CD4-positive, alpha-beta memory T cell (primary cell): Measurements from ENCODE around the gene MOAP1. TPM values are rescaled to one million over a fixed set of nuclear protein-coding genes. Genes with fewer than 3 reads are reported as not detected.
"Not testable (repeated sequence)": the region's sequence is repeated elsewhere in the genome, so short reads cannot be mapped to it uniquely, and the experiment has no call there.

Source experiments
- CTCF ChIA-PET: fragments of 350-600 bp; sonication (Branson Sonifier 250); formaldehyde crosslinking; loops from one replicate; lab custom pipeline; 2021; ENCODE audit warnings: inconsistent platforms; ENCODE audit not compliant: partially characterized antibody; lab: Charles Lee
- POLR2A ChIA-PET: fragments of 350-600 bp; sonication (Branson Sonifier 250); formaldehyde crosslinking; loops from one replicate; lab custom pipeline; 2021; ENCODE audit not compliant: partially characterized antibody; lab: Charles Lee
- DNase-seq, 5 donors: peaks; one replicate each; pipeline versions ENCODE4 v3.0.0 to v3.0.0-alpha.2; 2020 to 2022; ENCODE audit warnings: mixed read lengths in 1 of 5
- H3K27ac ChIP-seq: one replicate; pipeline ENCODE4 v1.7.0; 2013; ENCODE audit warnings: low read depth, low read length
- H3K27me3 ChIP-seq: 2 replicates; pipeline ENCODE4 v1.7.0; 2013; ENCODE audit warnings: mild to moderate bottlenecking, low read length, moderate library complexity; ENCODE audit not compliant: insufficient read depth
- H3K36me3 ChIP-seq: 2 replicates; pipeline ENCODE4 v1.7.0; 2013; ENCODE audit warnings: mild to moderate bottlenecking, low read length, moderate library complexity; ENCODE audit not compliant: insufficient read depth
- H3K4me1 ChIP-seq: 2 replicates; pipeline ENCODE4 v1.7.0; 2013; ENCODE audit warnings: mild to moderate bottlenecking, low read length, moderate library complexity; ENCODE audit not compliant: insufficient read depth
- H3K4me3 ChIP-seq, 2 donors: one replicate each; pipeline ENCODE4 v1.7.0; 2013; ENCODE audit warnings: low read length in 2 of 2, mild to moderate bottlenecking in 1 of 2
- H3K9me3 ChIP-seq, 2 donors: one replicate each; pipeline ENCODE4 v1.7.0; 2013; ENCODE audit warnings: low read length in 2 of 2, control low read depth in 1 of 2; ENCODE audit not compliant: control insufficient read depth in 1 of 2
- H3K27ac Mint-ChIP-seq, 7 donors: one replicate each; pipeline ENCODE4 v1.8.0; 2020 to 2021; ENCODE audit warnings: mixed read lengths in 7 of 7, mild to moderate bottlenecking in 6 of 7, inconsistent platforms in 3 of 7, moderate library complexity in 3 of 7
- H3K27me3 Mint-ChIP-seq, 2 donors: one replicate each; pipeline ENCODE4 v1.8.0; 2020 to 2021; ENCODE audit warnings: mixed read lengths in 2 of 2
- H3K36me3 Mint-ChIP-seq, 2 donors: one replicate each; pipeline ENCODE4 v1.8.0; 2020 to 2021; ENCODE audit warnings: mixed read lengths in 2 of 2, inconsistent platforms in 1 of 2, mild to moderate bottlenecking in 1 of 2
- H3K4me1 Mint-ChIP-seq, 4 donors: one replicate each; pipeline ENCODE4 v1.8.0; 2020 to 2021; ENCODE audit warnings: mixed read lengths in 4 of 4, mild to moderate bottlenecking in 1 of 4
- H3K4me3 Mint-ChIP-seq, 8 donors: one replicate each; pipeline ENCODE4 v1.8.0; 2020 to 2021; ENCODE audit warnings: mixed read lengths in 8 of 8, mild to moderate bottlenecking in 7 of 8, moderate library complexity in 6 of 8, inconsistent platforms in 3 of 8
- H3K9me3 Mint-ChIP-seq, 8 donors: one replicate each; pipeline ENCODE4 v1.8.0; 2020 to 2021; ENCODE audit warnings: mixed read lengths in 8 of 8, mild to moderate bottlenecking in 5 of 8, inconsistent platforms in 3 of 8, moderate library complexity in 1 of 8
- intact Hi-C: fragments of 100-400 bp; cut with micrococcal nuclease; formaldehyde crosslinking; loops from one replicate; pipeline ENCODE4 v1.15.1; 2023
- polyA plus RNA-seq, 2 donors: library from polyadenylated mRNA; unstranded; fragments of 300-500 nt; fragmentation: Illumina TruSeq; gene quantifications; one replicate each; pipeline ENCODE4 v1.2.3, GENCODE V29; 2021
- total RNA-seq, 2 experiments: library from RNA; stranded (reverse); gene quantifications; one replicate each; pipeline ENCODE4 v1.2.3, GENCODE V29; 2021

The MOAP1 gene
- 10 to 100 TPM; 39.0 to 39.9 TPM for total RNA-seq
- polyA plus RNA-seq = 100 to 1,000 TPM in 1 of 2 donors, 10 to 100 TPM in 1; 59.4 to 108 TPM

GRCh38 chr14:93184391-93185348 lies at the start of gene MOAP1, which contains the start of gene LYSET:
TSS of gene MOAP1 (minus strand) at chr14:93184897. CDS start at chr14:93184242, 655 bp downstream.
TSS of gene LYSET (plus strand) at chr14:93185317. CDS start at chr14:93185406, 89 bp downstream.
- H3K4me1 Mint-ChIP-seq = peaks cover 29 to 41% (median 37%) of the 10 kb centered on the region in 4 donors

GRCh38 chr14:93233078-93233477 lies 48.4 kb upstream of the MOAP1 start:
- POLR2A ChIA-PET = interaction anchor here (0.6 kb wide), 1 partner anchor 38 kb away, joined by 3 read pairs; no protein-coding TSS in a partner anchor

More at GRCh38 chr14:93184391-93185348, at the start of gene MOAP1, which contains the start of gene LYSET:
- intact Hi-C loops = loop anchor here (1.0 to 10.0 kb wide), 4 partner anchors 23 to 390 kb away; partner anchors contain the start of genes GOLGA5, GON7, ITPK1 and UBR7
- DNase-seq = peak; percentile 91 to 94 (median 93)
- Mint-ChIP-seq H3K27ac (peak within 1 kb of the TSS; percentile 92 to 98 (median 97)), H3K27me3 (no peaks in the 10 kb centered on the region), H3K36me3 (peaks cover 11 to 26% of the 10 kb centered on the region in 2 donors), H3K9me3 (no peaks in the 10 kb centered on the region), H3K4me3 (peak within 1 kb of the TSS; percentile 89 to 97 (median 94))
- POLR2A ChIA-PET = interaction anchor here (0.7 to 2.6 kb wide), 19 partner anchors 10 to 1144 kb away, joined by 3 to 85 read pairs (median 3); partner anchors contain the start of genes GOLGA5, GON7, ITPK1 and UBR7
- H3K27me3 ChIP-seq = no peaks in the 10 kb centered on the region
- peaks cover 37% of the 10 kb centered on the region for H3K4me1 ChIP-seq
- CTCF ChIA-PET = interaction anchor here (0.7 to 5.6 kb wide), 12 partner anchors 9 to 74 kb away, joined by 3 to 41 read pairs (median 4); partner anchors contain the start of genes GON7 and UBR7
- H3K36me3 ChIP-seq = peaks cover 7% of the 10 kb centered on the region
- H3K4me3 ChIP-seq = peak within 1 kb of the TSS; percentile 82 to 93
- H3K9me3 ChIP-seq = no peaks in the 10 kb centered on the region
- H3K27ac ChIP-seq = peak within 1 kb of the TSS; percentile 98

GRCh38 chr14:93232159-93232558 lies 47.5 kb upstream of the MOAP1 start:
- POLR2A ChIA-PET = no interaction called here
- Histone ChIP-seq H3K27ac (no peak overlapping the region), H3K27me3 (no peaks in the 10 kb centered on the region), H3K4me3 (no peak overlapping the region), H3K4me1 (peaks cover 10% of the 10 kb centered on the region), H3K36me3 (peaks cover 14% of the 10 kb centered on the region), H3K9me3 (no peaks in the 10 kb centered on the region)
- no peak for DNase-seq
- peaks cover 0 to 7% of the 10 kb centered on the region in 2 donors for H3K27me3 Mint-ChIP-seq
- peak overlapping the region in 3 of 8 donors; percentile 66 to 69 (median 68) for H3K4me3 Mint-ChIP-seq
- peaks cover 18 to 21% of the 10 kb centered on the region in 2 donors for H3K36me3 Mint-ChIP-seq
- H3K27ac Mint-ChIP-seq = no peak overlapping the region
- intact Hi-C loops = loop anchor here (10.0 kb wide), 1 partner anchor 663 kb away; no protein-coding TSS in a partner anchor
- H3K9me3 Mint-ChIP-seq = no peaks in the 10 kb centered on the region
- H3K4me1 Mint-ChIP-seq = peaks cover 11 to 28% (median 15%) of the 10 kb centered on the region in 4 donors
- CTCF ChIA-PET = interaction anchor here (1.2 kb wide), 1 partner anchor 93 kb away, joined by 4 read pairs; no protein-coding TSS in a partner anchor

More at GRCh38 chr14:93233078-93233477, 48.4 kb upstream of the MOAP1 start:
- H3K4me1 ChIP-seq, DNase-seq, H3K9me3 Mint-ChIP-seq, H3K27me3 ChIP-seq, H3K4me3 Mint-ChIP-seq, H3K9me3 ChIP-seq, H3K27me3 Mint-ChIP-seq, H3K27ac ChIP-seq, H3K4me3 ChIP-seq, H3K36me3 ChIP-seq: not testable (repeated sequence)
- intact Hi-C loops = loop anchor here (10.0 kb wide), 1 partner anchor 662 kb away; no protein-coding TSS in a partner anchor
- H3K36me3 Mint-ChIP-seq = peaks cover 9 to 11% of the 10 kb centered on the region in 2 donors
- H3K4me1 Mint-ChIP-seq = peaks cover 11 to 28% (median 16%) of the 10 kb centered on the region in 4 donors
- CTCF ChIA-PET = interaction anchor here (1.2 kb wide), 1 partner anchor 94 kb away, joined by 4 read pairs; no protein-coding TSS in a partner anchor
- H3K27ac Mint-ChIP-seq = peak overlapping the region in 1 of 7 donors; percentile 14

GRCh38 chr14:93231129-93231979 lies 46.7 kb upstream of the MOAP1 start:
- Mint-ChIP-seq H3K27ac (peak overlapping the region in 3 of 7 donors; percentile 4 to 36 (median 22)), H3K36me3 (peaks cover 24 to 26% of the 10 kb centered on the region in 2 donors), H3K4me3 (peak overlapping the region; percentile 24 to 75 (median 68)), H3K27me3 (peaks cover 0 to 7% of the 10 kb centered on the region in 2 donors), H3K9me3 (no peaks in the 10 kb centered on the region), H3K4me1 (peaks cover 11 to 28% (median 15%) of the 10 kb centered on the region in 4 donors)
- H3K4me3 ChIP-seq = no peak overlapping the region
- POLR2A ChIA-PET = interaction anchor here (0.7 kb wide), 1 partner anchor 47 kb away, joined by 3 read pairs; the partner anchor contains the start of genes LYSET and MOAP1
- peaks cover 10% of the 10 kb centered on the region for H3K4me1 ChIP-seq
- H3K27me3 ChIP-seq = no peaks in the 10 kb centered on the region
- H3K36me3 ChIP-seq = peaks cover 18% of the 10 kb centered on the region
- CTCF ChIA-PET = no interaction called here
- intact Hi-C loops = loop anchor here (10.0 kb wide), 1 partner anchor 663 kb away; no protein-coding TSS in a partner anchor
- no peaks in the 10 kb centered on the region for H3K9me3 ChIP-seq
- DNase-seq = no peak
- H3K27ac ChIP-seq = no peak overlapping the region

- POLR2A ChIA-PET = no interaction called here
- Mint-ChIP-seq H3K4me3 (peak overlapping the region in 5 of 8 donors; percentile 9 to 75 (median 67)), H3K27me3 (peaks cover 0 to 7% of the 10 kb centered on the region in 2 donors), H3K9me3 (no peaks in the 10 kb centered on the region), H3K27ac (no peak overlapping the region), H3K36me3 (peaks cover 28 to 34% of the 10 kb centered on the region in 2 donors), H3K4me1 (peaks cover 11 to 28% (median 15%) of the 10 kb centered on the region in 4 donors)
- CTCF ChIA-PET = no interaction called here
- Histone ChIP-seq H3K9me3 (no peaks in the 10 kb centered on the region), H3K27ac (no peak overlapping the region), H3K4me1 (peaks cover 10% of the 10 kb centered on the region), H3K27me3 (no peaks in the 10 kb centered on the region), H3K4me3 (no peak overlapping the region), H3K36me3 (peaks cover 24% of the 10 kb centered on the region)
- intact Hi-C loops = loop anchor here (10.0 kb wide), 1 partner anchor 664 kb away; no protein-coding TSS in a partner anchor
- no peak for DNase-seq
Observed at GRCh38 chr14:93230539-93230938, 45.8 kb upstream of the MOAP1 start.

GRCh38 chr14:93228550-93228949 lies 43.9 kb upstream of the MOAP1 start:
- DNase-seq = no peak
- no peak overlapping the region for H3K27ac Mint-ChIP-seq
- Histone ChIP-seq H3K4me1 (peaks cover 10% of the 10 kb centered on the region), H3K36me3 (peaks cover 24% of the 10 kb centered on the region), H3K27me3 (no peaks in the 10 kb centered on the region), H3K9me3 (no peaks in the 10 kb centered on the region), H3K4me3 (no peak overlapping the region), H3K27ac (no peak overlapping the region)
- H3K27me3 Mint-ChIP-seq = peaks cover 0 to 5% of the 10 kb centered on the region in 2 donors
- no peaks in the 10 kb centered on the region for H3K9me3 Mint-ChIP-seq
- intact Hi-C loops = no loop called here
- peaks cover 10 to 19% (median 15%) of the 10 kb centered on the region in 4 donors for H3K4me1 Mint-ChIP-seq
- no peak overlapping the region for H3K4me3 Mint-ChIP-seq
- peaks cover 38 to 43% of the 10 kb centered on the region in 2 donors for H3K36me3 Mint-ChIP-seq
- ChIA-PET POLR2A (no interaction called here), CTCF (no interaction called here)
